Stimulated activated CD4-positive, alpha-beta T cell treated with anti-CD3 and anti-CD28 coated beads, TNF-alpha, amount 100 ng/mL, for 48 hours (primary cell): ENCODE measurements around the gene C6orf15.
A peak's percentile ranks its signal among the peaks of the same experiment; 100 is the strongest.

Experiments
- DNase-seq, 3 donors: peaks; one replicate each; pipeline ENCODE4 v3.0.0-alpha.2; 2020; ENCODE audit warnings: low read depth in 3 of 3

C6orf15 gene

GRCh38 chr6:31107052-31107451, 5.3 kb downstream of the C6orf15 start:
- no peak for DNase-seq

- no peak for DNase-seq
These were observed 9.2 kb downstream of the C6orf15 start for GRCh38 chr6:31103136-31103535.

- DNase-seq = no peak
These were observed 13.9 kb downstream of the C6orf15 start for GRCh38 chr6:31098449-31098938.

GRCh38 chr6:31096656-31097055, 15.7 kb downstream of the C6orf15 start:
- DNase-seq = no peak

- no peak for DNase-seq
These were observed 16.2 kb downstream of the C6orf15 start for GRCh38 chr6:31096215-31096614.

- no peak for DNase-seq
These were observed 17.9 kb downstream of the C6orf15 start for GRCh38 chr6:31094389-31094881.

GRCh38 chr6:31092769-31093505, 19.4 kb downstream of the C6orf15 start:
- no peak for DNase-seq

GRCh38 chr6:31092238-31092637, 20.1 kb downstream of the C6orf15 start:
- no peak for DNase-seq

GRCh38 chr6:31091680-31092079, 20.7 kb downstream of the C6orf15 start:
- no peak for DNase-seq

- DNase-seq = no peak
These were observed 21.4 kb downstream of the C6orf15 start for GRCh38 chr6:31090973-31091364.

- DNase-seq = no peak
These were observed 22.0 kb downstream of the C6orf15 start for GRCh38 chr6:31090275-31090972.

- DNase-seq = peak; percentile 83 to 94 (median 90)
These were observed 24.8 kb downstream of the C6orf15 start for GRCh38 chr6:31087494-31088089.

- no peak for DNase-seq
These were observed 25.5 kb downstream of the C6orf15 start for GRCh38 chr6:31086788-31087440.

GRCh38 chr6:31083742-31084354, 28.5 kb downstream of the C6orf15 start:
- DNase-seq = peak; percentile 22 to 60 (median 41)

GRCh38 chr6:31081872-31082271, 30.5 kb downstream of the C6orf15 start:
- no peak for DNase-seq

- peak; percentile 42 to 70 (median 44) for DNase-seq
These were observed 32.6 kb downstream of the C6orf15 start for GRCh38 chr6:31079656-31080261.

GRCh38 chr6:31076611-31077010, 35.8 kb downstream of the C6orf15 start:
- no peak for DNase-seq

GRCh38 chr6:31075528-31075927, 36.8 kb downstream of the C6orf15 start:
- DNase-seq = no peak

- no peak for DNase-seq
These were observed 38.0 kb downstream of the C6orf15 start for GRCh38 chr6:31074401-31074800.

GRCh38 chr6:31070711-31071197, 41.6 kb downstream of the C6orf15 start:
- no peak for DNase-seq
